ENCODE measurements around the gene PTPN3.

- no peak for TF ChIP-seq POLR2AphosphoS5 (IDR thresholded peaks at IDR 0.05; ENCODE audit: low read length)
- TF ChIP-seq MYC (IDR thresholded peaks at IDR 0.05; ENCODE audit: insufficient read depth, insufficient read length, insufficient replicate concordance, low read length, severe bottlenecking), result no peak
- TF ChIP-seq LARP7 (IDR thresholded peaks at IDR 0.05), result no peak
- no peak for TF ChIP-seq REST (IDR thresholded peaks at IDR 0.05; ENCODE audit: low read depth, low read length)
- no peak for TF ChIP-seq CTCF (IDR thresholded peaks at IDR 0.05 in 2 of 3, conservative IDR thresholded peaks at IDR 0.05 in 1 of 3; ENCODE audit: control insufficient read depth in 2 of 3, extremely low read depth in 1 of 3, insufficient read depth in 1 of 3, low read depth in 3 of 3, low read length in 3 of 3)
- no peak for TF ChIP-seq MXI1 (IDR thresholded peaks at IDR 0.05; ENCODE audit: low read depth, low read length)
- TF ChIP-seq RFX5 (IDR thresholded peaks at IDR 0.05; ENCODE audit: low read depth, low read length), result no peak
These were observed 8.1 kb upstream of the PTPN3 start for GRCh38 chr9:109506097-109506712.

Data from GM12878 (cell line).